ENCODE data around the gene STK31.

Gene STK31

GRCh38 chr7:23689165-23689564 lies 20.9 kb upstream of the STK31 start:
- no peak for TF ChIP-seq CTCF (IDR thresholded peaks at IDR 0.05)

GRCh38 chr7:23691320-23691719 lies 18.7 kb upstream of the STK31 start:
- H3K27ac Mint-ChIP-seq, result no peak overlapping the region
- no peak for DNase-seq
- peaks cover 41% of the 10 kb centered on the region for H3K36me3 Mint-ChIP-seq (ENCODE audit: low read depth)

More at GRCh38 chr7:23689165-23689564, 20.9 kb upstream of the STK31 start:
- H3K27me3 Mint-ChIP-seq (ENCODE audit: low read depth, poor library complexity), result no peaks in the 10 kb centered on the region
- no peaks in the 10 kb centered on the region for H3K4me1 Mint-ChIP-seq
- H3K4me3 Mint-ChIP-seq, result no peak overlapping the region
- no peak for DNase-seq
- no peak overlapping the region for H3K27ac Mint-ChIP-seq
- H3K36me3 Mint-ChIP-seq (ENCODE audit: low read depth), result peaks cover 38% of the 10 kb centered on the region
- H3K9me3 Mint-ChIP-seq, result peaks cover 11% of the 10 kb centered on the region

GRCh38 chr7:23693224-23693623 lies 16.8 kb upstream of the STK31 start:
- H3K27ac Mint-ChIP-seq, result no peak overlapping the region

More at GRCh38 chr7:23691320-23691719, 18.7 kb upstream of the STK31 start:
- no peak for TF ChIP-seq CTCF (IDR thresholded peaks at IDR 0.05)
- Mint-ChIP-seq H3K27me3 (ENCODE audit: low read depth, poor library complexity) (no peaks in the 10 kb centered on the region), H3K4me1 (no peaks in the 10 kb centered on the region), H3K9me3 (peaks cover 13% of the 10 kb centered on the region), H3K4me3 (no peak overlapping the region)

GRCh38 chr7:23696916-23697441 lies 13.0 kb upstream of the STK31 start:
- peaks cover 13% of the 10 kb centered on the region for H3K9me3 Mint-ChIP-seq
- H3K27ac Mint-ChIP-seq, result no peak overlapping the region
- peaks cover 26% of the 10 kb centered on the region for H3K36me3 Mint-ChIP-seq (ENCODE audit: low read depth)
- no peaks in the 10 kb centered on the region for H3K4me1 Mint-ChIP-seq
- no peak overlapping the region for H3K4me3 Mint-ChIP-seq
- no peaks in the 10 kb centered on the region for H3K27me3 Mint-ChIP-seq (ENCODE audit: low read depth, poor library complexity)
- peak; percentile 72 for DNase-seq
- peak; percentile 67 for TF ChIP-seq CTCF (IDR thresholded peaks at IDR 0.05)

More at GRCh38 chr7:23693224-23693623, 16.8 kb upstream of the STK31 start:
- no peak overlapping the region for H3K4me3 Mint-ChIP-seq
- H3K9me3 Mint-ChIP-seq, result peaks cover 13% of the 10 kb centered on the region
- no peak for TF ChIP-seq CTCF (IDR thresholded peaks at IDR 0.05)
- H3K4me1 Mint-ChIP-seq, result no peaks in the 10 kb centered on the region
- H3K36me3 Mint-ChIP-seq (ENCODE audit: low read depth), result peaks cover 35% of the 10 kb centered on the region
- no peaks in the 10 kb centered on the region for H3K27me3 Mint-ChIP-seq (ENCODE audit: low read depth, poor library complexity)
- DNase-seq, result no peak

- no peaks in the 10 kb centered on the region for H3K4me1 Mint-ChIP-seq
- peaks cover 6% of the 10 kb centered on the region for H3K9me3 Mint-ChIP-seq
- TF ChIP-seq CTCF (IDR thresholded peaks at IDR 0.05), result no peak
These were observed 11.2 kb upstream of the STK31 start for GRCh38 chr7:23698822-23699221.

GRCh38 chr7:23700046-23700445 lies 10.0 kb upstream of the STK31 start:
- H3K27me3 Mint-ChIP-seq (ENCODE audit: low read depth, poor library complexity), result no peaks in the 10 kb centered on the region
- no peak for TF ChIP-seq CTCF (IDR thresholded peaks at IDR 0.05)
- no peak for DNase-seq
- no peak overlapping the region for H3K4me3 Mint-ChIP-seq
- H3K27ac Mint-ChIP-seq, result no peak overlapping the region
- H3K4me1 Mint-ChIP-seq, result no peaks in the 10 kb centered on the region
- H3K9me3 Mint-ChIP-seq, result peaks cover 12% of the 10 kb centered on the region
- peaks cover 30% of the 10 kb centered on the region for H3K36me3 Mint-ChIP-seq (ENCODE audit: low read depth)

More at GRCh38 chr7:23698822-23699221, 11.2 kb upstream of the STK31 start:
- no peak overlapping the region for H3K4me3 Mint-ChIP-seq
- no peak overlapping the region for H3K27ac Mint-ChIP-seq
- H3K27me3 Mint-ChIP-seq (ENCODE audit: low read depth, poor library complexity), result no peaks in the 10 kb centered on the region
- peaks cover 24% of the 10 kb centered on the region for H3K36me3 Mint-ChIP-seq (ENCODE audit: low read depth)
- DNase-seq, result no peak

All from nephron progenitor cell (in vitro differentiated cells).